CD4-positive, alpha-beta T cell treated with Interleukin-12 subunit alpha and Interleukin-12 subunit beta, for 1 hour (primary cell): ENCODE results near the gene OR10A3.

Experiments used
- DNase-seq: peaks from one replicate; pipeline ENCODE4 v3.0.0-alpha.2; 2020

OR10A3 gene

DNA sequence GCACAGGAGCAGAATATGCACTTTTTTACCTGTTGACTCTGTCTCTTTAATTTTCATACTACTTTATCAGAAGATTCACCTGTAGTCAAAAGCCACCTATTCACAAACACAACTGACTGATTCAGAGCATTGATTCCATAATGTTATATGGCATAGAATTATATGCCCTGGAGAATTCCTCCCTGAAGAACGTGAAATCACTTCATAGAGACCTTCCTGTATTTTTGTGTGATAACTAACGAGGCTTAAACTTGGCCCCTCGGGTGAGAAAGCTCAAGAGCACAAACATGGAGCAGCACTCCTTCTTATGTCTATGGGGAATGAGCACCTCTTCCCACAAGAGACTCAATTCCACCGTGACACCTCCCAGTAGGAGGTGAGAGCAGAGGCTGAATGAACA is 10.3 kb downstream of the OR10A3 start, which contains the start of gene OR10A6:
TSS of gene OR10A6 (minus strand) at position 101 of the 400 bp plus-strand sequence. CDS start 2,606 bp downstream, outside the sequence.
- DNase-seq, result no peak

DNA sequence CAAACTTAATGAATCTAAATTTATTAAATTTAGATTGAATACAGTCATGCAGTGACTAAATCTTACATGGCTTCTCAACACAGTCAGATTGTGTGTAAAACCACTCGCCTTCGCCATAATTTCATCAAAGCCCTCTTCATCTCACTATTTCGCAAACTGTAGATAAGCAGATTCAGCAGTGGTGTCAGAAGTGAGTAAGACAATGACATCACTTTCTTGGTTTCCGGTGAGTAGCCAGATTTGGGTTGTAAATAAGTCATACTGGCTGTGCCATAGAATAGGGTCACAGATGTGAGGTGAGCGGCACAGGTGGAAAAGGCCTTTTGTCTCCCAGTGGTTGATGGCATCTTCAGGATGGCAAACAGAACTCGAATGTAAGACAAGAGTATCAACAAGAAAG is 13.9 kb downstream of the OR10A3 start:
- DNase-seq, result no peak

GRCh38 chr11:7924536-7924935 is 17.0 kb downstream of the OR10A3 start:
- no peak for DNase-seq

DNA sequence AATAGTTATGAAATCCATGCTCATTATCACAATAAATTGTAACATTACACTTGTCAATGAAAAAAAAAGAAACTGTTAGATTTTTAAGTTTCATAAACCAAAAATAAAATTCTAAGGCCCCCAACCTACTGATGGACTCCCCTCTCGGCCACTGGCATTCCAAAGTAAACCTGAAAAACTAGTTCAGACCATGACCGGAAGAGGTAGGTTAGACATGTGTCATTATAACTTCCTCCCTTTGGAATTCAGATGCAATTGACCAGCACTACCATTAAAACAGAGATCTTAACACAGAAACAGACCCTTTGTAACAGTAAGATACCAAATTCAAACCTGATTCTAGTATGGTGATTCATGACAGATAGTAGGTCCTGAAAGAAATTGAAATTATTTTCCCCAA is 23.4 kb downstream of the OR10A3 start:
- DNase-seq, result no peak

GRCh38 chr11:7911011-7911410 is 30.5 kb downstream of the OR10A3 start:
- DNase-seq, result no peak

DNA sequence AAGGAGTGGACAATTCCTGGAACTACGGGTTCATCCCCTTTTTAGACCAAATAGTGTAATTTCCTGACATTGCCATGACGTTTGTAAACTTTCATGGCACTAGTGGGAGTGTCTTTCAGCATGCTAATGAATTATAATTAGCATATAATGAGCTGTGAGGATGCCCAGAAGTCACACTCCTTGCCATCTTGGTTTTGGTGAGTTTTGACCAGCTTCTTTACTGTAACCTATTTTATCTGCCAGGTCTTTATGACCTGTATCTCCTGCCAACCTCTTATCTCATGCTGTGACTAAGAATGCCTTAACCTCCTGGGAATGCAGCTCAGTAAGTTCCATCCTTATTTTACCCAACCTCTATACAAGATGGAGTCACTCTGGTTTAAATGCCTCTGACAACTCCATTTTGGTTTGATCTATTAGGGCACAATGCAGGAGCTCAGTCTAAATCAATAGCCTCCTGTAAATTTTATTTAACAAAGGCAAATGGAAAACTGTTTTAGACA is 31.2 kb downstream of the OR10A3 start:
- DNase-seq, result no peak

DNA sequence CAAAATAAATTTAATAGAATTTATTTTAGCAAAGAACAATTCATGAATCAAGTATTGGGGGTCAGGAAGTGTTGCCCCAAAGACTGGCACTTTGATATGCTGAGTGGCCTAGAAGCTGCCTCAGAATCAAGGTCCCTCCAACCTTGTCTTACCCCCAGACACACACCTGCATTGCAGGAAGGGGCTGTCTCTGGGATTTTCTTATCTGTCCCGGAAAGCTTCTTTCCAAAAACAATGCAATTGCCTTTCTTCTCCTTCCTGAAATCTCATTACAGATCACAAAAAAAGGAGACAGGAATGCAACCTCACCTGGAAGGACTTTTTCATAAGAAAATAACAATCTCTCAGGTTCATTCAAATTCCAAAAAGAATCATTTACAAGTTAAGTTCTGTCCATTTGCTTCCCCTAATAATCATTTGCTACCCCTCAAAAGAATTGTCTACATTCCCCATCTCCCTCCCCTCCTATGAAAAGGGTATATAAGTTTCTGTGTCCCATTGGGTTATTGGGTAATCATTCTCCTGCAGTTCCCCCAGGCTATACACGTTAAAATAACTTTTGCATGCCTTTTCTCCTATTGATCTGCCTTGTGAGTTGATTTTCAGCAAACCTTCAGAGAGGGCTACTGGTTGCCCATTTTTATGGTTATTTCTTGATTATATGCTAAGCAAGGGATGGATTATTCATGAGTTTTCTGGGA is 31.8 kb downstream of the OR10A3 start:
- no peak for DNase-seq

DNA sequence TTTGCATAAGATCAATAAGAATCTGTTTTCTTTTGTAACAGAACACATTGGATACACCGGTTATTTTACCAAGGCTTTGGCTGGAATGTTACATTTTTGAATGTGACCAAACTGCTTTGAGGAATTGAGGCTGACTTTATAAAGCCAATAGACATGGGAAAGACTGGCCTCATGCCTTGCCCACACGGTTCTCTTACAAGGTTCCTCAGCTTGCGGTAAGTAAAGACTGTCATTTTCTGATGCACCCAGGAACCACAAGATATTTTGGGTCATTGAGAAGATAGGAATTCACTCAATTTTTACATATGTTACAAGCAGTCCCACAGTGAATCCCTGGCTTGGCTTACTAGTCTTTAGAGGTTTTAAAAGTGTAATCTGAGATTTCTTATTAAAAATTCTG is 34.4 kb downstream of the OR10A3 start:
- no peak for DNase-seq

DNA sequence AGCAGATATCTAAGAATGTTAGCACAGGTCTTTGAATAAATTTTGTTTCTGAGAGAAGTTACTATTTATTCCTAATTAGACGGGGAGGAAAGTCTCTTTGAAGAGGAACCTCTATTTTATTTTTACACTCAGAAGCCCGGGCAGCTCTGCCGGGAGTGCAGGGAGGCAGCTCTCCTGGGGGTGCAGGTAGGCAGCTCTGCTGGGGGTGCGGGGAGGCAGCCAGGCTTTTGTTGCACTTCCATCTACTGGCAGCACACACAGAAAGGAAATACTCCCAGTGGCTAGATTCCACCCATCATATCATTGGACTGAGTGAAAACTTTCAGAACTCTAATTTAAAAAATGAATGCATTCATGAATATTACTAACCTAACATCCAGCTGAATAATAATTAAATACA is 35.0 kb downstream of the OR10A3 start:
- no peak for DNase-seq

DNA sequence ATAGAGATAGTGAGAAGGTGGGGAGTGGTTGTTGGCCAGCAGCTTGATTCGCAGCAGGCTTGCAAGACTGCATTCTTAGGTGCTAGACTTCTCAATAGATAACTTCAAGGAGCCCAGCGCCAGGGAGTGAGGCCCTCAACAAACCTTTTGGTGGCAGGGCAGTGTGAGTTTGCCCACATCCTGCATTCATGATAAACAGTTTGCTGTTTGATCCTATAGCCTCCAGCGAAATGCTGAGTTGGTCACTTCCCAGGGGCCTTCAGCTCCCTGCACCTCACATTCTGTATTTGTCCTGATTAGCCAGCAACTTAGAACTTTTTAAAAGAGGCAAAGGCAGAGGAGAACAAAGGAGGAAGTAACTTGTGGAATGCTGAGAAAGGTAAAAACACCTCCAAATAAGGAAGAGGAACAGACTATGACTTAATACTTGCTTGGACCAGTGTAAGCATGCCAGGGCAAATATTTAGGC is 35.5 kb downstream of the OR10A3 start:
- DNase-seq, result no peak

- no peak for DNase-seq
Measured at GRCh38 chr11:7905549-7905948, 36.0 kb downstream of the OR10A3 start.

GRCh38 chr11:7904917-7905316 is 36.6 kb downstream of the OR10A3 start:
- DNase-seq, result no peak

- DNase-seq, result no peak
Measured at GRCh38 chr11:7903940-7904339, 37.6 kb downstream of the OR10A3 start.

DNA sequence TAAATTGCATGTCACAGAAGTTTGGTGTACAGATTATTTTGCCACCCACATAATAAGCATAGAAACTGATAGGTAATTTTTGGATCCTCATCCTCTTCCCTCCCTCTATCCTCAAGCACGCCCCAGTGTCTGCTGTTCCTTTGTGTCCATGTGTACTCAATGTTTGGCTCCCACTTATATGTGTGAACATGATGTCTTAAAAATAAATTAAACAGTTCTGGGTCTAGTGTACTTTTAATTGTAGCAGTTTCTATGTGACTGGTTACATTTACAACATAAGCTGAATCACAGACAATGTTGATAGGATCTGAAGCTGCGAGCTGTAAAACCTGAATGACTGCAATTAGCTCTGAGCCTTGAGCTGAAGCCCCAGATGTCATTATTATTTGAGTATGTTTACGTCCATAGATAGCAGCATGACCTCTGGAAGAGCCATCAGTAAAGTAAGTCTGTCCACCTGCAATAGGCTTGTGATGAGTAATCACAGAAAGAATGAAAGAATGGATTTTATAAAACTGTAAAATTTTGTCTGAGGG is 40.1 kb downstream of the OR10A3 start:
- DNase-seq, result no peak

- no peak for DNase-seq
Measured at GRCh38 chr11:7900686-7901085, 40.8 kb downstream of the OR10A3 start.

DNA sequence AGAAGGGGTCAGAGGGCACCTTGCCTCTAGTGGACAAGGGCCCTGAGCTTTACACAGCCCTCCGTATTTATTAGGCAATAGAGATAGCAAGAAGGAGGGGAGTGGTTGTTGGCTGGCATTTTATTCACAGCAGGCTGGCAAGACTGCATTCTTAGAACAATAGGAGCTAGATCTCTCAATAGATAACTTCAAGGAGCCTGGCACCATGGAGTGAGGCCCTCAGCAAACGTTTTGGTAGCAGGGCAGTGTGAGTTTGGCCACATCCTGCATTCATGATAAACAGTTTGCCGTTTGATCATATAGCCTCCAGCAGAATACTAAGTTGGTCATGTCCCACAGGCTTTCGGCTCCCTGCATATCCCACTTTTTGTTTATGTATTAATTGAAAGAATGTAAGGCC is 42.1 kb downstream of the OR10A3 start:
- no peak for DNase-seq

GRCh38 chr11:7898666-7899283 is 42.7 kb downstream of the OR10A3 start:
- DNase-seq, result no peak

DNA sequence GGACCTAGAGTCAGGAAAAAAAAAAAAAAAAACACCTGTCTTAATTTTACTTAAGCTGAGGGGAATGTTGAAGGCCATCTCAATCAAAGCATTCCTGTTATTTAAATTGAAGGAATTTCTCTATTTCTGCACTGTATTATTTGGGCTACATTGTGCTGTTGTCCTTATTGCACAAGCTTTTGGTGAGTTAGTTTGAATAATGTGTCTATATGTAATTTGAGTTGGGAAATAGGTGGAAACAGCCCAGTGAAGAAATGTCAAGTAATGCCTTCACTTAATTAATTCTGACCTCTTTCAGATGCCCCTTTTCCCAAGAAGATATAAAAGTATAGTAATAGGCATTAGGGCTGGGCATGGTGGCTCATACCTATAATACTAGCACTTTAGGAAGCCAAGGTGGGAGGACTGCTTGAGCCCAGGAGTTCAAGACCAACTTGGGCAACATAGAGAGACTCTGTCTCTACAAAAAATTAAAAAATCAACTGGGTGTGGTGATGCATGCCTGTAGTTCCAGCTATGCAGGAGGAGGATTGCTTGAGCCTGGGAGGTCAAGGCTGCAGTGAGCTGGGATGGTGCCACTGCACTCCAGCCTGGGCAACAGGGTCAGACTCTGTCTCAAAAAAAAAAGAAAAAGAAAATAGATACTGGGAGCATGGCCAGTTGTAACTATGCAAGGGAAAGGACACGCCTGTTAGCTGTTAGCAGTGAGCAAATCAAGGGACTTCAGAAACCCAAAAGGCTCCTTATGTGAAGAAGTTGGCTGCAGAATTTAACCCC is 45.3 kb downstream of the OR10A3 start:
- no peak for DNase-seq

- DNase-seq, result no peak
Measured at GRCh38 chr11:7894251-7894650, 47.3 kb downstream of the OR10A3 start.

- no peak for DNase-seq
Measured at GRCh38 chr11:7893796-7894195, 47.7 kb downstream of the OR10A3 start.

DNA sequence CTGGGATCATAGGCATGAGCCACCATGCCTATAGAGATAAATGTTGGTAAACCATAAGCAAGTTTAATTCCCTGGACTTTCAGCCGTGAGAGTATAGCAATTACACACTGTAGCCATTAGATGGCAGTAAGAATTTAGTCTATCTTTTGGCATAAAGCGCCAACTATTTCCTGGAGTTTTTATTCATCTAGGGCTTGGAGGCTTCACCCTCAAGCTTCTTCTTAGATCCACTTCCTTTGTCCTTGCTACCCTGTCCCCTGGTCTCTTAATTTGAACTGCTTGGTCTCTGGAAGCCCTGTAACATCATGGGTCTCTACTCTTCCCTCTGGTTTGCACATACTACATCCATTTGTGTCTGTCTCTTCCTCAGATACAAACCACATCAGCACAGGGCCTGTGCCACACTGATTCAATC is 48.7 kb downstream of the OR10A3 start:
- DNase-seq, result peak; percentile 54

GRCh38 chr11:7892059-7892699 is 49.3 kb downstream of the OR10A3 start:
- DNase-seq, result no peak
